Measurements from ENCODE around the gene POLR3H. TPM values are rescaled to one million over a fixed set of nuclear protein-coding genes. Genes with fewer than 3 reads are reported as not detected.
A peak's percentile ranks its signal among the peaks of the same experiment; 100 is the strongest.
"Not testable (repeated sequence)": the region's sequence is repeated elsewhere in the genome, so short reads cannot be mapped to it uniquely, and the experiment has no call there.

POLR3H gene, protein sequence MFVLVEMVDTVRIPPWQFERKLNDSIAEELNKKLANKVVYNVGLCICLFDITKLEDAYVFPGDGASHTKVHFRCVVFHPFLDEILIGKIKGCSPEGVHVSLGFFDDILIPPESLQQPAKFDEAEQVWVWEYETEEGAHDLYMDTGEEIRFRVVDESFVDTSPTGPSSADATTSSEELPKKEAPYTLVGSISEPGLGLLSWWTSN
- total RNA-seq, result 22.0 and 23.8 TPM in 2 replicates
- polyA plus RNA-seq (2012), result 50.0 TPM

DNA sequence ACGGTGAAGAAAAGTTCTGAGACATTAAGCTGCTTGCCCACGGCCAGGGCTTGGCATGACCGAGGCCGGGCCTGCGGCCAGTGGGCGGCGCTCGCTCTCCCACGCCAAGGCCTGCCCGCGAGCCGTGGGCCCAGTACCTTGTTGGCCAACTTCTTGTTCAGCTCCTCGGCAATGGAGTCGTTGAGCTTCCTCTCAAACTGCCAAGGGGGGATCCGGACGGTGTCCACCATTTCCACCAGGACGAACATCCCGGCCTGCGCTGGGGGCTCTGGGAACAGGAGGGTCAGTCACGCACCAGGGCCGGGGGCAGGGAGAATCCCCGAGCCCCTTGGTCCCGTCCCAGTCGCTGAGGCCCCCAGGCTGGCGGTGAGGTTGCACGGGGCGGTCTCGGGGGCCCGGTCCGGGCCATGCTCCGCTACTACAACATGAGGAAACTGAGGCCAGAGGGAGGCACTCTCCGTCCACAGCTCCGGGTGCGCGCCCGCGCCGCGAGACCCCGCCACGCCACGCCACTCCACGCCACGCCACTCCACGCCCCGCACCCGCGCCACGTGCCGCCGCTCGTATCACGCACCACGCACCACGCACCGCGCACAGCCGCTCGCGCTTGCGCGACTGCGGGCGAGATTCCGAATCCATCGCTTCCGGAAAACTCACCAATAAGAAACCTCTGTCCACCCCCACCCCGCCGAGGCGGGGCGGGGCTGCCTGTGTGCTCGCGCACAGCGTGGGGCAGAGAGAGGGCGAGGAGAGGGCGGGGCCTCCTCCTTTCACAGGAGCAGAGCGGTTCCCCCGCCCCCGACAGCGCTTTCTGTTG, at the start of gene POLR3H:
POLR3H (minus strand) TSS at position 617 of the 817 bp plus-strand sequence; CDS start at position 248, 369 bp downstream.
- peak; percentile 98 for DNase-seq (ENCODE audit: low read depth)

DNA sequence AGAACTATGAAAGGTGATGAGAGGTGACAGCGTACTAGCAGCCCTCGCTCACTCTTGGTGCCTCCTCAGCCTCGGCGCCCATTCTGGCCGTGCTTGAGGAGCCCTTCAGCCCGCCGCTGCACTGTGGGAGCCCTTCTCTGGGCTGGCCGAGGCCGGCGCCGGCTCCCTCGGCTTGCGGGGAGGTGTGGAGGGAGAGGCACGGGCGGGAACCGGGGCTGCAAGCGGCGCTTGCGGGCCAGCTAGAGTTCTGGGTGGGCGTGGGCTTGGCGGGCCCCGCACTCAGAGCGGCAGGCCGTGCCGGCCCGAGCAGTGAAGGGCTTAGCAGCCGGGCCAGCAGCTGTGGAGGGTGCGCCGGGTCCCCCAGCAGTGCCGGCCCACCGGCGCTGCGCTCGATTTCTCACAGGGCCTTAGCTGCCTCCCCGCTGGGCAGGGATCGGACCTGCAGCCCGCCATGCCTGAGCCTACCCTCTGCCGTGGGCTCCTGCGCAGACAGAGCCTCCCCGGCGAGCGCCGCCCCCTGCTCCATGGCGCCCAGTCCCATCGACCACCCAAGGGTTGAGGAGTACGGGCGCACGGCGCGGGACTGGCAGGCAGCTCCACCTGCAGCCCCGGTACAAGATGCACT, 49.2 kb upstream of the POLR3H start:
- DNase-seq (ENCODE audit: low read depth), result not testable (repeated sequence)

DNA sequence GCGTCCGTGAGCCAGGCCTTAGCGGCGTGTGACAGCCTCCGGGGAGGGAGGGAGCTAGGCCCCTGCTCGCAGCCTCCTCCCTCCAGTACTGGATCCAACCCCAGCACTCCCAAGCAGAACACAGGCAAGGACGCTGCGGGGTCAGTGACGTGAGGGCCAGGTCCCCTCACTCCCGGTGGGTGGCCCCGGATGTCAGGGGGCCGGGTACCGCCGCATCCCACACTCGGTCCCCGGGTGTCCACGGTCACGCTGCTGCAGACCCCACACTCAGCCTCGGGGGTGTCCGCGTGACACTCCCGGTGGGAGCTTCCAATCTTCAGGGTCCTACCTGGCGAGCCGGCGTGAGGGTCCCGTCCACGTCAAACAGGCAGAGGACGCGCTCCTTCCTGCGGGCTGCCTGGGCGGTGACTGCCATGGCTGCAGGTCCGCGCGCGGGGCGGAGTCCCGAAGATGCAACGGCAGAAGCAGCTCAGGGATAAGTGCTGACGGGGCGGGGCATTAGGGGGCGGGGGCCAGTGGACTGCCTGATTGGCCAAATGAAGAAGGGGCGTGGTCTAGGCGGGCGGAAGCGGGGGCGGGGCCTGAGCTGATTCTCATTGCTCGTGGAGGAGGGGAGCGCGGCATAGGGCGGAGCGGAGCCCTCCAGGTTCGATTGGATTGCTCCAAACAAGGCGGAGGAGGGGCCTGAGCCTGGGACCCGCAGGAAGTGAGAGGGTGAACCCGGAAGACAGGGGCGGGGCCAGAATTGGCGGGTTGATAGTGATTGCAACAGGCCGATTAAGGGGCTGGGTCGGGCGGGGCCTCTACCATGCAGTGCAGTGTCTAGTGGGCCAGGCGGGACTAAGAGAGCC, 45.3 kb upstream of the POLR3H start, which contains the start of gene PMM1:
PMM1 (minus strand) TSS at position 450 of the 851 bp plus-strand sequence; CDS start at position 415, 35 bp downstream.
- DNase-seq (ENCODE audit: low read depth), result peak; percentile 100

DNA sequence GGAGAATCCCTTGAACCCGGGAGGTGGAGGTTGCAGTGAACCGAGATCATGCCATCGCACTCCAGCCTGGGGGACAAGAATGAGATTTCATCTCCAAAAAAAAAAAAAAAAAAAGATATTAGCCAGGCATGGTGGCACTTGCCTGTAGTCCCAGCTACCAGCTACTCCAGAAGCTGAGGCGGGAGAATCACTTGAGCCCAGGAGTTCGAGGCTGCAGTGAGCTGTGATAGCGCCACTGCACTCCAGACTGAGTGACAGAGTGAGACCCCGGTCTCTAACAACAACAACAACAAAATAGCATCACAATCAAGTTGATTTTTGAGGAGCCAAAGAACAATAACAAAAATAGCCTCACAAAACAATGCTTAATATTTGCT, 43.1 kb upstream of the POLR3H start:
- no peak for DNase-seq (ENCODE audit: low read depth)

DNA sequence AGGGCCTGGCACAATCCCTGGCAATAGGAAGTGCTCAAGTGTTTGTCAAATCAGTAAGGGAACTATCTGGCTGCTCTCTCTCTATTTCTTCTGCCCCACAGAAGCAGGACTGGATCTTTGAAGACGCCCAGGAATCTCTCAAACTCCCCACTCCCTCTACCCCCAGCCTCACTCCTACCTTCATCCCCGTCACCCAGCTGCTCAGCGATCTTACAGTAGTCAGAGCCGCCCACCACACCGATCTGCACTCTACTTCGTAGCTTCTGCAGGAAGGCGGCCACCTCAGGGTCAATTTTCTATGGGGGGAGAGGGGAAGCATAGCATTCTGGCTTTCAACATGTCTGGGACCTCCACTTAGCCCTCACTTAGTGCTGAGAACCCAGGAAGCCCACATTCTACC, 41.6 kb upstream of the POLR3H start:
- no peak for DNase-seq (ENCODE audit: low read depth)

DNA sequence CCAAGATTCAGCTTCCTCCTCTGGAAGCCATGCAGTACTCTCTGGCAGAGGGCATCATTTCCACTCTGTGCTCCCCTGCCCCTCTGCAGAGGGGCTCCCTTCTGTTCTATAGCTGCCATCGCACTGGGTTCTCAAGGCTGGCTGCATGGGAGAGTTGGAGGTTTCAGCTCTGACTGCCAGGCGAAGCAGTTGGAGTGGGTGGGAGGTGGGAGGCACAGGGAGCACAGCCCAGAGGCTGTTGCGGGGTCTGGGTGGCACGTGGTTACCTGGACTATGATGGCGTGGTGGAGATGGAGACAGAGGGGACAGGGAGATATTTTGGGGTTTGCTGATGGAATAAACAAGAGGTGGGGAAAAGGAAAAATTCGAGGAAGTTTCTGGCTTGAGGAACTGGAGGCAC, 40.6 kb upstream of the POLR3H start:
- DNase-seq (ENCODE audit: low read depth), result no peak

DNA sequence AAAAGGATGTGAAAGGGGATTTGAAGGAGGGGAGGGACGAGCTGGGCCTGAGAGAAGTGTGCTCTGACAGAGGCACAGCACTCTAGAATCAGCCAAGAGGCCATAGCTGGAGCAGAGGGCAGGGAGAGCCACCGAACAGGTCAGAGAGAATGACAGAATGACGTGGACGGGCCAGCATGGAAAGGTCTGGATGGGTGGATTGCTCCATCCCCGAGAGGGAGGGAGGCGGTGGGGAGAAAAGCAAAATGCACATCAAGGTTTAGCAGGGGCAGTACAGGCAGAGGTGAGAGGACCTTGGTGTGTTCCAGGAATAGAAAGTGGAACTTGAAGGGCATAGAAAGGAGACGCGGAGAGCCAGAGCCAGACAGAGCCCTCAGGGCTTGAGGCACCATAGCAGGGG, 38.4 kb upstream of the POLR3H start:
- DNase-seq (ENCODE audit: low read depth), result no peak

DNA sequence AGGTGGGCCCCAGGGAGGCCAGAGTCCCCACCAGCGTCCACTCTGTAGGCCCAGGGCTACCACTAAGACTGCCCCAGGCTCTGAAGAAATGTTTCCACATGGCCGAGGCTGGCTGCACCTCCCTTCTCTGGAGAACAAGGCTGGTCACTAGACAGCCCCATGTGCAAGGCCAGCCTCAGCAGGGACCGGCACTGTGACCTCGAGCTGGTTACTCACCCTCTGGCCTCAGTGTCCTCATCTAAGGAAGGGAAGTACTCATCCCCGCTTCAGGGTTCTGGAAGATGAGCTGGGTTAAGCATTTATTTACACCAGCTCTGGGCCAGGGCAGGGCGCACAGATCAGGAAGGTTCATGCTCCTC, 35.7 kb upstream of the POLR3H start:
- DNase-seq (ENCODE audit: low read depth), result no peak

DNA sequence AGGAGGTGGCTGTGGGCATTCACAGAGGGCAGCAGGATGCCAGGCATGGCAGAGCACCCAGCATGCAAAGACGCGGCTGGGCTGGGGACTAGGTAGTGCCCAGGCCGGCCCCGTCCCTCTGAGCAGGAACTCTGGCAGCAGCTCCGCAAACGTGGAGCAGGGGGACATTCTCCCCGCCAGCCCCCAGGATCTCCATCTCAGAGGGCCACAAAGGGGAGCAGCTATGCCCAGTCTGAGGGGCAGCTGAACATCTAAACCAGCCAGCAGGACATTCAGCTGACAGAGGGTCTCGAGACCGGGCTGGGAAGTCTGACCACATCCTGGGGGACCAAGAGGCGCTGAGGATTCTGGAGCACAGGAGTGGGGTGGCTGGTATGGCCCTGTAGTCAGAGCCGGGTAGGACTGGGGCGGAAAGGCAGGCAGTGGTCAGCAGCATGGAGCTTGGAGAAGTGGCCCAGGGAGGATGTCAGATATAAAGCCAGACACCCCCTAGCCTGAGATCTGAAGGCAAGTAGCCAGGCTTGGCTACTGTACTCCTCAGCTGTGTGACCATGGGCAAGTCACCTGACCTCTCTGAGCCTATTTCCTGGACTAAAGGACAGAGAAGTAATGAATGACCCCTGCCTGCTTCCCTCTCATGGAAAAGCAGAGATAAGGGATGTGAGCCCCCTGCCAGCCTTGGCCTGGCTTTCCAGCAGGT, 35.2 kb upstream of the POLR3H start:
- no peak for DNase-seq (ENCODE audit: low read depth)

DNA sequence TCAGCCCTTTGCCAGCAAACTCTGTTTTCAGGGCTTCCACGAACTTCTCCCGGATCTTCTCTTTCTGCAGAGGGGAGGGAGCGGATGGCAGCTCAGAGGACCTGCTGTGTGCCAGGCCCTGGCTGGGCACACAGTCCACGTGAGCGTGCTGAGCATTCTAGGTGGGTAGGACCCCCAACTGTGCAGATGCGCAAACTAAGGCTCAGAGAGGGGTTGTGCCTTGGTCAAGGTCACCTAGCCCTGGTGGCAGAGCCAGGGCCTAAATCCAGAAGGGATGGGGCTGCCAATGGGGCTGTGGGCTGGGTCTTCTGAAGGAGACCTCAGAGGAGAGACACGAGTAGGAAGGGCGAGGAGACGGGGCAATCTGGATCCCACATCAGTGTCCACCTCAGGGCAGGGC, 34.5 kb upstream of the POLR3H start:
- DNase-seq (ENCODE audit: low read depth), result no peak

DNA sequence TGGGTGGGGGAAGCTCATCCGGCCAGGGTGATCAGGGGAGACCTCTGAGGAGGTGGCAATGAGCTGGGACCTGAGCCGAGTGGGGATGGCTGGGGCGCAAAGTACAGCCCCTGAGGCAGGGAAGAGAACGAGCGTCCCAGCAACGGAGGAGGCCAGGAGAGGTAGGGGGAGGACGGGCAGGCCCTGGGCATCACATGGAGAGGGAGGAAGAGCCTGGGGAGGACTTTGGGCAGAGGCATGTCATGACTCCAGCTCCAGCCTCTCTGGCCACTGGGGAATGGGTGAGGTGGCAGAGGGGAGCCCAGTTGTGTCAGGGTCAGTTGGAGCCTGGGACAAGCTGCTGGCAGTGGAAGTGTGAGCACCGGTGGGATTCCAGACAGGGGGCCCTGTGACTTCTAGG, 33.8 kb upstream of the POLR3H start:
- DNase-seq (ENCODE audit: low read depth), result no peak

DNA sequence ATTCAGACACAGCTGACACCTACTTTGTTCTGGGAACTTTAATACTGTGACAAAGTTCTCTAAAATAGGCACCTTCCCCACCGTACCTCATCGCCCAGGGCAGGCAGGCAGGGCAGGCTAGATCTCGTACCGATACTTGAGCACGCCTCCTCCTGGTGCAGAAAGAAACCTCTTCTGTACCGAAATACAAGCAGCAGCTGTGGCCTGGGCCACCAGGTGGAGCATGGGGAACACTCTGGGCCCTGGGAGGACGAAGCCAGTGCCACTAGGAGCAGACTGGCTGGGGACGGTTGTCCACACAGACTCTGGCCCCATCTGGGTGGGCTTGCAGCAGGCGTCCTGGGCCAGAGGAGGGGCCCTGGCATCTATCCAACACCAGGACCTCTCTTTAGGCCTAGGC, 32.6 kb upstream of the POLR3H start:
- DNase-seq (ENCODE audit: low read depth), result peak; percentile 67

DNA sequence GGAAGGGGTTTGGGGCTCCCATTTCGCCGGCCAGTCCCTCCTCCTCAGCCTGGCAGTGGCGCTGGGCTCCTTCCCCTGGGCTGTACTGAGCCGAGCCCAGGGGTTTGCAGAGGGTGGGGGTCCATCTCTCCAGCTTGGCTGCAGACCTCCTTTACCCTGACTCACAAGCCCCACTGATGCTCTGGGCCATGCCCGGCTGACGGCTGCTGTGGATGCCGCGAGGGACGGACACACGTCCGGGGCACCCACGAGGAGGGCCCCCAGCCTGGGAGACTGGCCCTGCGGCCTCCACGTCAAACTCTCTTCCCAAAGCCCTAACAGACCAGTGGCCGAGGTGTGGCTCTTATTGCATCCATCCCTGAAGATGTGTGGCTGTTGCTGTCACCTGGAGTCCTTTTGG, 31.3 kb upstream of the POLR3H start:
- no peak for DNase-seq (ENCODE audit: low read depth)

DNA sequence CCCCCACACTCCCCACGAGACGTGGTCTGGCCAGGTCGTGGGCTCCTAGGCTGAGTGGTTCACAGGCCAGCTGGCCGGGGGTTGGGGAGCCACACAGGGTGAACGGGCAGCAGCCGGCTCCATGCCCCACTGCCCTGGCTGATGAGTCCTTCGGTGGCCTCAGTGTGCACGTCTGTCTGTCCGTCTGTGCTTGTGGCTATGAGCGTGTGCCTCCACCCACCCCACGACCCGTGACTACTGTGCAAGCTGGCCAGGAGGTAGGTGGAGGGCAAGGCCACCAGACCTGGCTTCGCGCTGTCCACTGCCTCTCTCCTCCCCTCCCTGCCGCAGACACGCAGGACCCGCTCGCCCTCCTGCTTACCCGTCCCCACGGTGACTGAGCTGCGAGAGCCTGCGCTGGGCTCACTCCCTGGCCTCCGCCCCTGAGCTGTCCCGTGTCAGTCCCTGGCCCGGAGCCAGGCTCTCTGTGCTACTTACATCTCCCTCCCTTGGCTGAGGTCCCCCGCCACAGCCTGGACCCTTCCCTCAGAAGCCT, 30.6 kb upstream of the POLR3H start:
- peak; percentile 72 for DNase-seq (ENCODE audit: low read depth)

DNA sequence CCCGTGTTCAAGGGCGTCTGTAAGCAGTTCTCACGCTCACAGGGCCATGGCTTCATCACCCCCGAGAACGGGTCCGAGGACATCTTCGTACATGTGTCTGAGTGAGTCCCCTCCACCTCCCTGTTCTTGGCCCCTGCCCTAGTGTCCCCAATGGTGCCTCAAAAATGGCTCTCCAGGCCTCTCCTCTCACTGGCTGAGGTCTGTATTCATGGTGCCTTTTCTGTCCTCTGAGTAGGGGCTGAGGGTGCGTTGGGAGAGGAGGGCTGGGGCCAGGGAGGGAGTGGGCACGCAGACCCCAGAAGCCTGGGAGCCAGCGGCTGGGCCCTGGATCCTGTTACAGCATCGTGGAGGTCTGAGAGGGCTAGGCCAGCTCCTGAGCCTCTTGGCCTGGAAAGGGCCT, 29.4 kb upstream of the POLR3H start:
- no peak for DNase-seq (ENCODE audit: low read depth)

DNA sequence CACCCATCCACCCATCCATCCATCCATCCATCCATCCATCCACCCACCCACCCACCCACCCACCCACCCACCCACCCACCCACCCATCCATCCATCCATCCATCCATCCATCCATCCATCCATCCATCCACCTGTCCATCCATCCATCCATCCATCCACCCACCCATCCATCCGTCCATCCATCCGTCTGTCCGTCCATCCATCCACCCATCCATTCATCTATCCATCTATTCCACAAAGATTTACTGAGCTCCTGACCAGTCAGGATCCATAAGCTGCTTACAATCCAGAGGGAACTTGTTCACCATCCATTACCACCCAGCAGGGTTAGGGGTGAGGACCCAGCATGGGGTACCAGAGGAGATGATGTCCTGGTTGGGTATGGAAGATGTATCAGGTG, 28.0 kb upstream of the POLR3H start:
- DNase-seq (ENCODE audit: low read depth), result not testable (repeated sequence)

DNA sequence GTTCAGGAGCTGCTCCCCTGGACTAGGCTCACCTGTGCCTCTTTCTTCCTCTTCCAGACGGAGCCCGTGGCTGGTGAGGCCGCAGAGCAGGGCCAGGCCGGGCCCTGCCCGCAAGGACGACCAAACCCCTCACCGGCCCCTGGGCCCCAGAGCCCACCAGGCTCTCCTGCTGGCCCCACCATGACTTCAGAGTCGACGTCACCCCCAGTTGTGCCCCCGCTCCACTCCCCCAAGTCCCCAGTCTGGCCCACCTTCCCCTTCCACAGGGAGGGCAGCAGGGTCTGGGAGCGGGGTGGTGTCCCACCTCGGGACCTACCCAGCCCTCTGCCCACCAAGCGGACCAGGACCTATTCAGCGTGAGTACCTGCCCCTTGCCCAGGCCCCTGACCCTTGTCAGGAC, 27.5 kb upstream of the POLR3H start:
- no peak for DNase-seq (ENCODE audit: low read depth)

DNA sequence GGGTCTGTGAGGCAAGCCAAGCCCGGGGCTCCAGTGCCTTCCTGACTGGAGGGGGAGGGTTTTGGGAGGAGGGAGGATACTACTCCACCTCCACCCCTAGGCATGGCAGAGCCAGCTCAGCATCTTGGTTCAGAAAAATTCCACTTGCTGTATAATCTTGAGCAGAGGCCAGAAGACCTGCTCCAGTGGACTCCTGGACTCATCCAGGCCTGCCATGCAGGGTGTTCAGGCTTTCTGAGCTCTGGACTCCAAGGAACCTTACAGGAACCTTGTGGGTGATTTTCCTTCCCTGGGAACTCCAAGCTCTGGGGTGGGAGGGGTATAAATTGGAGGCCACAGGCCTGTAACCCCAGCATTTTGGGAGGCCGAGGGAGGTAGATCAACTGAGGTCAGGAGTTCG, 26.0 kb upstream of the POLR3H start:
- no peak for DNase-seq (ENCODE audit: low read depth)

DNA sequence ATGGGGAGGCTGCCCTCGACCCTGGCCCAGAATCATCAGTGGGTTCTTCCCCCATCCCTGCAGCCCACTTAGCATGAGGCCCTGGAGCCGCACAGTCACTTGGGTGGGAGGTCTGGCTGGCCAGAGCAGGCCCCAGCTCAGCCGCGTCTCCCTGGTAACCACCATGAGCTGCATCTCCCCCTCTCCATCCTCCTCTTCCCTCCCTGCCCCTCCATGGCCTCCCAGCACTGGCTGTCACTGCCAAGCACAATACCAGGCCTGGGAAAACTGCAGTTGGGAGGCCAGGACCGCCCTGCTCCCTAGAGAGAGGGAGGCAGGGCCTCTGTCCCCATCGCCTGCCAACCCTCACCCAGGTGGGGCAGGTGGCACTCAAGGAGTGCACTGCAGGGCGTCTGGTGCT, 24.5 kb upstream of the POLR3H start:
- no peak for DNase-seq (ENCODE audit: low read depth)

DNA sequence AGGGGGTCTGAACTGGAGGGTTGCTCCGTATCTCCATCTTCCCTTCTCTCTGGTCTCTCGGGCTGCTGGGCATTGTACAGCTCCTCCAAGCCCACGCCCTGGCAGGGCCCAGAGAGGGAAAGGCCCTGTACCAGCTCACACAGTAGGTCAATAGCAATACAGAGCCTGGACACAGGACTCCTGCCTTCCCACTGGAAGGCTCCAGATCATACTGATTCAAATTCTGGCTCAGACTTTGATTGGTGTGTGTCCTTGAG, 23.2 kb upstream of the POLR3H start:
- DNase-seq (ENCODE audit: low read depth), result no peak
